Activated CD4-positive, alpha-beta T cell treated with anti-CD3 and anti-CD28 coated beads for 24 hours (primary cell): ENCODE data around the gene WDFY4.
"Not testable (repeated sequence)": the region's sequence is repeated elsewhere in the genome, so short reads cannot be mapped to it uniquely, and the experiment has no call there.

Experiments
- DNase-seq, 2 donors: peaks; one replicate each; pipeline ENCODE4 v3.0.0-alpha.2; 2020; ENCODE audit warnings: low read depth in 2 of 2

WDFY4 gene, protein sequence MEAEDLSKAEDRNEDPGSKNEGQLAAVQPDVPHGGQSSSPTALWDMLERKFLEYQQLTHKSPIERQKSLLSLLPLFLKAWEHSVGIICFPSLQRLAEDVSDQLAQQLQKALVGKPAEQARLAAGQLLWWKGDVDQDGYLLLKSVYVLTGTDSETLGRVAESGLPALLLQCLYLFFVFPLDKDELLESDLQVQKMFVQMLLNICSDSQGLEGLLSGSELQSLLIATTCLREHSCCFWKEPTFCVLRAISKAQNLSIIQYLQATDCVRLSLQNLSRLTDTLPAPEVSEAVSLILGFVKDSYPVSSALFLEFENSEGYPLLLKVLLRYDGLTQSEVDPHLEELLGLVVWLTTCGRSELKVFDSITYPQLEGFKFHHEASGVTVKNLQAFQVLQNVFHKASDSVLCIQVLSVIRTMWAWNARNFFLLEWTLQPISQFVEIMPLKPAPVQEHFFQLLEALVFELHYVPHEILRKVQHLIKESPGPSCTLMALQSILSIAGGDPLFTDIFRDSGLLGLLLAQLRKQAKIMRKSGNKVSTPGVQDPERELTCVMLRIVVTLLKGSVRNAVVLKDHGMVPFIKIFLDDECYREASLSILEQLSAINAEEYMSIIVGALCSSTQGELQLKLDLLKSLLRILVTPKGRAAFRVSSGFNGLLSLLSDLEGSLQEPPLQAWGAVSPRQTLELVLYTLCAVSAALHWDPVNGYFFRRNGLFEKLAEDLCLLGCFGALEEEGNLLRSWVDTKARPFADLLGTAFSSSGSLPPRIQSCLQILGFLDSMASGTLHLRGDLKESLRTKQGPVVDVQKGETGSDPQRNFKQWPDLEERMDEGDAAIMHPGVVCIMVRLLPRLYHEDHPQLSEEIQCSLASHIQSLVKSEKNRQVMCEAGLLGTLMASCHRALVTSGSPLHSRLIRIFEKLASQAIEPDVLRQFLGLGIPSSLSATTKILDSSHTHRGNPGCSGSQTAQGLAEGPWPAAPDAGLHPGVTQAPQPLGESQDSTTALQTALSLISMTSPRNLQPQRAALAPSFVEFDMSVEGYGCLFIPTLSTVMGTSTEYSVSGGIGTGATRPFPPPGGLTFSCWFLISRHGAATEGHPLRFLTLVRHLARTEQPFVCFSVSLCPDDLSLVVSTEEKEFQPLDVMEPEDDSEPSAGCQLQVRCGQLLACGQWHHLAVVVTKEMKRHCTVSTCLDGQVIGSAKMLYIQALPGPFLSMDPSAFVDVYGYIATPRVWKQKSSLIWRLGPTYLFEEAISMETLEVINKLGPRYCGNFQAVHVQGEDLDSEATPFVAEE (N-terminal part only)

DNA sequence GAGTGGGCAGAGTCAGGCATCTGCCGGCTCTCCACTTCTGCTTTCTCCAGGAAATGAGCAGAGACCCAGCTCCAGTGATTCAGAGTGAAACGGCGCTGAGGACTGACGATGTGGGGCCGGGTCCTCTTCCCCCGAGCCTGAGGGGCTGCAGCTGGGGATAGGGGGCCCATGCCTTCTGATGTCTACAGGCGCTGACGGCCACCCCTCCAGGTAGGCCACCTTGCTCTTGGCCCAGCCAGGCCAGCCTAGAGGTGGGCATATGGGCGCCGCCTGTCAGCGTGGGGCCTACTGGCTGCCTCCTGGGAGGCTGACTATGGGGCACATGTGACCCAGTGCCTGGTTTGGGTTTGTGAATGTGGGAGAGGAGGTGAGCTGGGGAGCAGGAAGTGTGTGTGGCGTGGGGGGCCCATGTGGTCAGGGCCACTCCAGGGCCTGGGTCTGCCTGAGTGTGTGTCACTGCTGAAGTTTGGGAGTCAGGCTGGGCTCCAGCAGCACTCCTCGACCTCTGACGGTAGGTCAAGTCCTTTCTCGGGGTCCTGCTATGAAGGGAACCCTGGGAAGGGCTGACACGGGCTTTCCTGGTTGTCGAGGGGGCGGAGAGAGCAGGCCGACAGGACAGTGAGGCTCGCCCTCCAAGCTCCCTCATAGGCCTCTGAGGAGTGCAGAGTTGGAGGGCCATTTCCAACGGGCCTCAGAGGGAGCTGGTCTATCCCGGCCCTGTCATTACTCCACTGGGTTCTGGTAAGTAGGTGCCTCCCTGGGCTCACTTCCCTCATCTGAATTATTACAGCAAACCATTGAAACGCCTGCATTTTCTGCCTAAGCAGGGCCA is at the start of gene WDFY4:
TSS of gene WDFY4 (plus strand) at position 82 of the 832 bp plus-strand sequence. CDS start 24,860 bp downstream, outside the sequence.
- DNase-seq: no peak

DNA sequence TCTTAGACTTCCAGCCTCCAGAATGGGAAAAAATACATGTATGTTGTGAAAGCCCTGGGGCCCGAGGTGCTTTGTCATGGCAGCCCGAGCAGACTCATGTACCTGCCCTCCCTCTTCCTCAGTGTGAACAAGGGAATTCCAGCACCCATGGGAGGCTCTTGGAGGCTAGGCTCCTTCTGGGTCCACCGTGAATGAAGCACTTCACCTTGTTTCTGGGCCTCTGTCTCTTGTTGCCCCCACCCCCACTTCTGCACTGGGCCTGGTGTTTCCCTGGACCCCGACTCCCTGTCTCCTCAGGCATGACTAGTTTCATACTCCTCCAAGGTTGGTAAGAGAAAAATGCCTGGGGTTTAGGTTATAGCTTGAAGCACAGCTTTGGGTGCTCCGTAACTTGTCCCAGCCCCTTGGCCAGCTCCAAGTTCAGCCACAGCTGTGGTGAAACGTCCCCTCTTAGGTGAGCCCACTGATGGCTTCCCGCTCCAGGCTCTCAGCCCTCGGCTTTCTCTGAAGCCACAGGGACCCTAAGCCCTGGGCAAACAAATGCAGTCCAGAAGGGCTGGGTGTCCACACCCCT is 49.6 kb upstream of the WDFY4 start:
- DNase-seq: no peak

DNA sequence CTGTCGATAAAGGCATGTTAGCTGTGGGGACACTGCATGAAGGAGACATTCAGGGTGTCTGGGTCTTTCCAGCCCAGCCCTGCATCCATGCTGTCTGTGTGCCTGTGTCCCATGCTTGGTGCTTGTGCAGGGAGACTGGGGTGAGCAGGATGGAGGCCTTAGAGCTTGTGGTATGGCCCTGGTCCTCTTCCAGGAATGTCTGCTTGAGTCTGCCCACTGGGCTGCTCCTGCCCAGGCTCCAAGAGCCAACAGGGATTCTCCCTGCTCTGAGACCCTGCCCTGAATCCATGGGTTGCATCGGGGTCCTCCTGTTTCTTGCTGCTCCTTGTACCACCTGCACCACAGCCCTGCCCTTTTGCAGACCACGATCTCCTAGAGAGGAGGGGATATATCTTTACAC is 48.4 kb upstream of the WDFY4 start:
- no peak for DNase-seq

DNA sequence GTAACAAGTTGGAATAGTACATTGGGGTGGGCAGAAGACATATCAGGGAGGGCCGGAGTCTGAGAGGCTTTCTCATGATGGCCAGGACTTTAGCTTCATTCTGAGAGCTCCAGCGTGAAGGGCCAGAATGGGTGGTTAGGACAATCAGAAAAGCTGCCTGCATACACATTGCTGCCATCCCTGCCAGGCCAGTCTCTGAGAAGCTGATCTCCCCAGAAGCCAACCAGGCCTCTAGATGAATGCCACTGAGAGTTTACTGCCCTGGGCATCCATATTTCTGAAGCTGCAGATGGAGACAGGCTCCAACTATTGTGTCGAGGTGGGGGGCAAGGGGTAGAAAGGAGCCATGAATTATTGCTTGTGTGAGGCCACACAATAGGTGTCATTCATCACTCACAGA is 47.8 kb upstream of the WDFY4 start:
- DNase-seq: no peak

DNA sequence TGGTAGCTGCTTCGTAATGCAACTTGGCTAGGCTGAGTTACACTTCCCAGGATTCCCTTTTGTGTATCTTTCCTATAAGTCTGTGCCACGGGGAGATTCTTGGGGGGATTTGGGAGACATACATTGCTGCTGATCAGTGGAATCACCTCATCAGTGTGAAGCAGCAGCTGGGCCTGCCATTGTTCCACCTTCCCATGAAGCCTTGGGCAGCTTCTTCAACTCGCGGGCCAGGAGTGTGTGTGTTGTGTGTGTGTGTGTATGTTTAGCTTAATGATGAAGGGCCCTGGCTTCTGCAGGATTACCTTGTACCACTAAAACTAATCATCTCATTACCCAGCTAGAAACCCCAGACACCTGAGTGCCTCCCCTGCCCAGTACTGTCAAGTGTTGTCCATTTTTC is 46.5 kb upstream of the WDFY4 start:
- no peak for DNase-seq

DNA sequence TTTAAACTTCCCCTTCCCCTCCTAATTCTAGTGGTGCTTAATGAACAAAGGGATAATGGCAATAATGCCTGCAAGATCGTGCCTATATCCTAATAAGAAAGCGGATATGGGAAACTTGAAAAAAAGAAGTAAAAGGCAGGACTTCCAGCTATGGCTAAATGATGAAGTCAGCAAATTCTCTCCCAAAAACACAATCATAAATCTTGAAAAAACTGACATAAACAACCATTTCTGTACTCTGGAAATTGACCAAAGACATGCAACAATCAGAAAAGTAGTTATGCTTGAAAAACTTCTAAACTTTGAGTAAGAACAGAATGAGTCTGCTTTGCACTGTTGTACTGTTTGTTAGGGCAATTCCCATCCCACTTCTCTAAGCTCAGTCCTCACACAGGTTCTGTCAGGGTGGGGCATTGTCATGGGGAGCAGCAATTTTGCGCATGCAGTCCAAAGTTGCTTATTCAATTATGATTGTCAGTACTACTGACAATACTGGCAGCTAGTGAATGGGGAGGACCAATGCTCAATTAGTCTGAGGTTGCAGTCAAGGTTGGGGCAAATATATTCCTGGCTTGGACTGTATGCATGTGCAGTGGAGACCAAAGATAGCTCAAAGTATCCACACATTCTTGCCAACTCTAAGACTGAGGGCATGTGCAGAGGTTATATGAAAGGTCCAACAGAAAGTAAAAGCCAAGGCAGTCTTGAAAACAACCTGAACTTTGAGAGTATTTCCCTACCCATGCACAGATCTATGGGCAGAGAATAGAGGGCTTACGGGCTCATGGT is 45.7 kb upstream of the WDFY4 start:
- no peak for DNase-seq

DNA sequence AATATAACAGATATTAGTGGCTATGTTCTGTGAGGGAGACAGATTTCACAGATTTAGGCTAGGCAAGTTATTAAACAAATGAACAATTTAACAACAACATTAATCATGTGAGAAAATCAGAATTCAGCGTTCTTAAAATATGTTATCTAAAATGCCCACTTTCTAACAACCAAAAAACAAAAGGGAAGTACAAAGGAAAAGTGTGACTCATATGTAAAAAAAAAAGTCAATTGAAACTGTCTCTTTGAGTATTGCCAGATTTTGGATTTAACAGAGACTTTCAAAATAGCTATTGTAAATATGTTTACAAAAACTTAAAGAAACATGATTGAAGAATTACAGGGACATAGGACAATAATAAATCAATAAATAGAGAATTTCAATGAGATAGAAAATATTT is 45.0 kb upstream of the WDFY4 start:
- no peak for DNase-seq

DNA sequence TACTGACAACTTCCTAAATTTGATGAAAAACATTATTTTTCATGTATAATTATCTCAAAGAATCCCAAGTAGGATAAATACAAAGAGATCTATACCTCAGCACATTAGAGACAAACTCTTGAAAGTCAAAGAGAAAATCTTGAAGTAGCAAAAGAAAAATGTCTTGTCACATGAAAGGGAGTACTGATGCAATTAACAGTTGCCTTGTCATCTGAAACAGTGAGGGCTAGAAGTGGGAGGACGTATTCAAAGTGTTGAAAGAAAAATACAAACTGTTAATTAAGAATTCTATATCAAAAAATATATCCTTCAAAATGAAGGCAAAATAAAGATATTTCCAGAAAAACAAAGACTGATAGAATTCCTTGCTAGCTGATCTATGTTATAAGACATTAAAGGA is 44.3 kb upstream of the WDFY4 start:
- DNase-seq: no peak

DNA sequence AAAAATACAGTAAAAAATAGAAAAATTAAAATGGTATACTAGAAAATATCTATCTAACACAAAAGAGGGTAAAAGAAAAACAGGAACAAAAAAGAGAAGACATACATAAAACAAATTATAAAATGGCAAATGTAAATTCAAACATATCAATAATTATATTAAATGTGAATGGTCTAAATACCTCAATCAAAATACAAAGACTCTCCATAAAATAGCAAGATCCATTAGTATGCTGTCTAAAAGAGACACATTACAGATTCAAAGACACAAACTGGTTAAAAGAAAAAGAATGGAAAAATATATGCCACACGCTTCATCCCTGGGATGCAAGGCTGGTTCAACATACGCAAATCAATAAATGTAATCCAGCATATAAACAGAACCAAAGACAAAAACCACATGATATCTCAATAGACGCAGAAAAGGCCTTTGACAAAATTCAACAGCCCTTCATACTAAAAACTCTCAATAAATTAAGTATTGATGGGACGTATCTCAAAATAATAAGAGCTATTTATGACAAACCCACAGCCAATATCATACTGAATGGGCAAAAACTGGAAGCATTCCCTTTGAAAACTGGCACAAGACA is 43.5 kb upstream of the WDFY4 start:
- DNase-seq: not testable (repeated sequence)

DNA sequence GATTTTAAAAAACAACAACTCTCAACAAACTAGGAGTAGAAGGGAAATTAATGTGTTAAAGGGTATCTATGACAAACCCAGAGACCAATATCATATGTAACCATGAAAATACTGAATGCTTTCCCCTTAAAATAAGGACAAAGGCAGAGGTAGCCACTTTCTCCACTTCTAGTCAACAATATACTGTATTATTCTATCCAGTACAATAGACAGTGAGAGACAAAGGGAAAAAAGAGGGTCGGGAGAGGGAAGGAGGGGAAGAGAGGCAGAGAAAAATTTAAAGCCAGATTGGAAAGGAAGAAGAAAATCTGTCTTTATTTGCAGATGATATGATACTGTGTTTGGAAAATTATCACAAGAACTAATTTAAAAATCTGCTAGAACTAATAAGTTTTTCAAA is 39.1 kb upstream of the WDFY4 start:
- no peak for DNase-seq

DNA sequence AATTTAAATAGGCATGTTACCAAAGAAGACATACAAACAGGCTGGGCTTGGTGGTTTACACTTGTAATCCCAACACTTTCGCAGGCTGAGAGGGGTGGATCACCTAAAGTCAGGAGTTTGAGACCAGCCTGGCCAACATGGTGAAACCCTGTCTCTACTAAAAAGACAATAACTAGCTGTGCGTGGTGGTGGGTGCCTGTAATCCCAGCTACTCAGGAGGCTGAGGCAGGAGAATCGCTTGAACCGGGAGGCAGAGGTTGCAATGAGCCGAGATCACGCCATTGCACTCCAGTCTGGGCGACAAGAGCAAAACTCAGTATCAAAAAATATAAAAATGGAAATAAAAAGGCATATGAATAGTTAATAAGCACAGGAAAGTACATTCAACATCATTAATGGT is 37.6 kb upstream of the WDFY4 start:
- not testable (repeated sequence) for DNase-seq

DNA sequence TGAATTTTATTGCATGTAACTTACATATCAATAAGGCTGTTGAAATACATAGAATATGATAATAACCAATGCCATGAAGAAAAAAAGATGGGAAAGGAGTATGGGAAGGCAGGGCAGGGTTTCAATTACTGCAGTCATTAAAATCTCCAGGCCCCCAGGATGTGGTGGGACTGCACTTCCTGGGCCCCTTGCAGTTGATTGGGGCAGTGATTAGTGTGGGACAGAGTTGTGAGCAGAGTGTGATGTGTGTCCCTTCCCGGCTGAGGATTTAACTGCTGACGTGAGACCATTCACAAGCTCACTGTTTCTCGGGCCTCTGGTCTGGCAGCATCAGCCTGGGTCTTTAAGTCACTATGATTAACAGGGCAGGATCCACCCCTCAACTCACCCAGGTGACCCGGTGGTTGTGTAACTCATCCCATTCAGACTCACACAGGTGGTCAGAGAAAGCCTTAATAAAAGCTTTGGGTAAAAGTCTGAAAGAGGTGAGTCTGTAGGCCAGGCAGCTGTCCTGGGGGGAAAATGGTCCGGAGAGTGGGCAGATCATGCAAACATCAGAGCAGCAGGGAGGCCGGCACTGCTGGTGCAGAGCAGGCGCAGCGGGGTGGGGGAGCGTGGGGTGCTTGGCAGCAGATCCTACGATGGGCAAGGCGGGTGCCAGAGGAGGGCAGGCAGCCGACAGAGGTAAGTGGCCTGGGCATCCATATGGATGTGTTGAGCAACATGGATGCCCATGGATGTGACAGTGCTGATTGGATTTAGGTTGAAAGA is 36.3 kb upstream of the WDFY4 start:
- no peak for DNase-seq

DNA sequence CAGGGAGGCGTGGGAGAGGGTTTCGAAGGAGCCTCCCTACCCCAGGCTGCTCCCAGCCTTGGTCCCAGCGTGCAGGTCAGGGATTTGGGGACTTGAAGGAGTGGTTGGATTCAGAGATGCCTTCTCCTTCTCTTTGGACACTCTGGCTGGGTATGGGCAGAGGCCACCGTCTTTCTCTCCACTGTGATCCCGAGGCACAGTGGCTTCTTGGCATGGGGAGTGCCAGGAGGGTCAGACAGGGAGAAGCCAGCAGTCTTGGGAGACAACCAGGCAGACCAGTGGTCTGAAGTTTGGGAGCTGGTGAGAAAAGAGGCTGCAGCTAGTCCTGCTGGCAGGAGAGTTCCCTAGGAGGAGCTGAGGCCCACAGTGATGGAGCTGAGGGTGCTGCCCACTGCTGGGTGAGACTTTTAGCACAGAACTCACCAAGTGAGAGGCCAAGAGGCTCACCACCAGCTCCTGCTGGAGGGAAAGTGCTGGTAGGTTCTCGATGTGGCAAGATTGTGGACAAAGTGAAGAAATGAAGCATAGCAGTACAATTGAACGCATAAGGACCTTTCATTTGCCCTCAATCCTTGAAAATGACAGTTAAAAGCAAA is 35.2 kb upstream of the WDFY4 start:
- no peak for DNase-seq

DNA sequence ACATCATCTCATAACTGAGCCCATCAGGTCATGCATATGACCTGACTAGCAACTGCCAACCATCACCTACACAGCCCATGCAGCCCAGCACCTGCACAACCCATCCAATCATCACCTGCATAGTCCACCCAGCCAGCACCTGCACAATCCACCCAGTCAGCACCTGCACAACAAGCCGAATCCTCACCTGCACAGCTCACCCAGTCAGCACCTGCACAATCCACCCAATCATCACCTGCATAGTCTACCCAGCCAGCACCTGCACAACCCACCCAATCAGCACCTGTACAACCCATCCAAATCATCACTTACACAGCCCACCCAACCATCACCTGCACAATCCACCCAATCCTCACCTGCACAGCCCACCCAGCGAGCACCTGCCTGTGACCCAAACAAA is 33.4 kb upstream of the WDFY4 start:
- DNase-seq: no peak

DNA sequence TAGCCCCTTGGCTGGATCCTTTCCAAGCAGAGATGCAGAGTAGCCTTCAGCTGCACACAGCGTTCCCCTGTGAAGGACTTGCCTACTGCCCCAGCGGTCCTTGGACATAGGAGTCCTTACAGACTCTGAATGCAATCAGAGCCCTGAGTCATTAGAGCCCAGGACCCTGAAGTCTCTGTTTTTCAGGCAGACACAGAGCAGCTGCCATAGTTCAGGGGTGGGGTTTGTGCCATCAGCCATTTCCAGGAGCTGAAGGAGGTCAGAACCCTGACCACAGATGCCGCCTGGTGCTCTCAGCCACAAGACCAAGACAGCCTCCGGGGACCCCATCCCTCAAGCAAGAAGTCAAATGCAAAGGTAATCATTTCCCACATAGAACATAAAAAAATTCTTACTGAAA is 32.8 kb upstream of the WDFY4 start:
- DNase-seq: no peak

DNA sequence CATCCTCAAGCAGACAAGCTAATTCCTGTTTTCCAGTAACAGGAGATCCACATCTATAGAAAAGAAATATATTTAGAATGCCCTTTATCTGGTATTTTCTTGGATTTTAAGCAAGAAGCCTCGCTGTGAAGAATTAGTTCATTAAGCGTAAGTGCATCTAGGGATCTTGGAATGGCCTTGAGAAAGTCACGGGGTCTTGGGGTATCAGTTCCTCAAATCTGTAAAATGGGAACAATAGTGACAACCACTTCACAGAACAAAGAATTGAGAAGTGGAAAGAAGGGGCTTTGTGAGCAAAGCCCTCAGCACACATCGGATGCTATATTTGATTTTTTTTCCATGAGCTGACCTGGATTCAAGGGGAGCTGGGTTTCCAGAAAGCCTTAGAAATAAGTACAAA is 32.3 kb upstream of the WDFY4 start:
- DNase-seq: no peak

DNA sequence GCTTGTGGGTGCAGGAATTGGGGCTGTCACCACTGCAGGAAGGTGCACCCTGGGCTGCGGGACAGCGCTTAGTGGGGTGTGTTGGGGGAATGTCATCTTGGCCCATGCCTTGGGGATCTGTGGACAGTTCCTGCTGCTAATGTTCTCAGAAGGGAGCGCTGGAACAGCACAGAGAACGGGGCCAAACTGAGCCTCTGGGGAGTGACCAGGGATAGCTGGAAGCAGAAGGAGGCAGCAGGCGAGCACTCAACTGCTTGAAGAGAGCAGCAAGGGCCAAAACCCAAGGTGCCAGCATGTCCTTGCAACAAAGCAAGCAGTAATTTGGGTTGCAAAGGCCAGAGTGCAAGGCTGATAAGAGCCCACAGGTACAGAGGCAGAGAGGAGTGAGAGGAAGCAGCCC is 31.3 kb upstream of the WDFY4 start:
- no peak for DNase-seq

DNA sequence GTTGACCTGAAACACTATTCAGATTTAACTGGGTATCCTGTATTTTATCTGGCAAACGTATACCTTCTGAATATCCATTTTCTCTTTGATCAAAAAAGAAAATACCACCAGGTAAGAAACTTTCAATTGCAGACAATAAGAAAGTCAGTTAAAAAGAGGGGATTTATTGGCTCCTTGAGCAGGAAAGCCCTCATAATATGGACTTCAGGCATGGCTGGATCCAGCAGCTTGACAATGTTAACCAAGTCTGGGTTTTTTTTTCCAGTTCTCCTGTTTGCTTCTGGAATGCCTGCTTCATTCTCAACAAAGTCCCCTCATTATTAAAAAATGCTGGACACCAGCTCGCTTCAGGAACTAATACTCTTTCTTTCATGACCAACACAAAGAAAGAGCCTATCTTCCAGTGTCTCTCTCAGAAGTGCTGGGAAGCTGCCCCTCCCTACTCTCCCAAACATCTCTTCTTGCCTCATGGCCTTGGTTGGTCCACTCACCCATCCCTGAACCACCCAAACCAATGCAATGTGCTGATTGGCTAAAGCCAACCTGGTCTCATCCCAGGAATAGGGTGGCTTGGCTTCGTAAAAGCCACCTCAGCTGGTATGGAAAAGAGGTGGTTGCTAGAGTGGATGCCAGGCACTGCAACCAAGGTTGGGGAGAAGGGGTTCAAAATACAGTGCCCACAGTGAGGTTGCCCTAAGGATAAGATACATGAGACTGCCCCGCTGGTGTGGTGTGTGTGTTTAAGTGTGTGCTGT is 30.6 kb upstream of the WDFY4 start:
- no peak for DNase-seq
